ENCODE measurements around the gene EDEM3.
"Not testable (repeated sequence)": the region's sequence is repeated elsewhere in the genome, so short reads cannot be mapped to it uniquely, and the experiment has no call there.

Gene EDEM3

DNA sequence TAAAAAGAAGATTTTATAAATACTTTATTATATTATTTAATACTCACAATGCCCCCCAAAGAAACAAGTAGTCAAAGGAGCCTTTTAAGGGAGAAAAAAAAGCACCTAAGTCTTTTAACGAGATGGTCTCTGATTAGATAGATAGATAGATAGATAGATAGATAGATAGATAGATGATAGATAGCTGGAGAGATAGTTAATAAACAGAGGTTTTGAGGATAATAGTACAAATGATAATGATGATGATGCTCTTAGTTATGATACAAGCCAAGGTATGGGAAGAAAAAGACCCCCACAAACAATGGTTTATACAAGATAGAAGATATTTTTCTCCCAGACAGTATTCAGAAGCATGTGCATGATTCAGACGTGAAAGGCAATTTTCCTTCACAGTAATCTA, 14.6 kb upstream of the EDEM3 start:
- TF ChIP-seq, protein P1, sequence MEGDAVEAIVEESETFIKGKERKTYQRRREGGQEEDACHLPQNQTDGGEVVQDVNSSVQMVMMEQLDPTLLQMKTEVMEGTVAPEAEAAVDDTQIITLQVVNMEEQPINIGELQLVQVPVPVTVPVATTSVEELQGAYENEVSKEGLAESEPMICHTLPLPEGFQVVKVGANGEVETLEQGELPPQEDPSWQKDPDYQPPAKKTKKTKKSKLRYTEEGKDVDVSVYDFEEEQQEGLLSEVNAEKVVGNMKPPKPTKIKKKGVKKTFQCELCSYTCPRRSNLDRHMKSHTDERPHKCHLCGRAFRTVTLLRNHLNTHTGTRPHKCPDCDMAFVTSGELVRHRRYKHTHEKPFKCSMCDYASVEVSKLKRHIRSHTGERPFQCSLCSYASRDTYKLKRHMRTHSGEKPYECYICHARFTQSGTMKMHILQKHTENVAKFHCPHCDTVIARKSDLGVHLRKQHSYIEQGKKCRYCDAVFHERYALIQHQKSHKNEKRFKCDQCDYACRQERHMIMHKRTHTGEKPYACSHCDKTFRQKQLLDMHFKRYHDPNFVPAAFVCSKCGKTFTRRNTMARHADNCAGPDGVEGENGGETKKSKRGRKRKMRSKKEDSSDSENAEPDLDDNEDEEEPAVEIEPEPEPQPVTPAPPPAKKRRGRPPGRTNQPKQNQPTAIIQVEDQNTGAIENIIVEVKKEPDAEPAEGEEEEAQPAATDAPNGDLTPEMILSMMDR (IDR thresholded peaks at IDR 0.05; ENCODE audit: insufficient read depth, low read depth, low read length, missing control alignments), result no peak
- DNase-seq (ENCODE audit: low read depth), result no peak
- H3K4me3 ChIP-seq (ENCODE audit: low read length), result no peak overlapping the region

DNA sequence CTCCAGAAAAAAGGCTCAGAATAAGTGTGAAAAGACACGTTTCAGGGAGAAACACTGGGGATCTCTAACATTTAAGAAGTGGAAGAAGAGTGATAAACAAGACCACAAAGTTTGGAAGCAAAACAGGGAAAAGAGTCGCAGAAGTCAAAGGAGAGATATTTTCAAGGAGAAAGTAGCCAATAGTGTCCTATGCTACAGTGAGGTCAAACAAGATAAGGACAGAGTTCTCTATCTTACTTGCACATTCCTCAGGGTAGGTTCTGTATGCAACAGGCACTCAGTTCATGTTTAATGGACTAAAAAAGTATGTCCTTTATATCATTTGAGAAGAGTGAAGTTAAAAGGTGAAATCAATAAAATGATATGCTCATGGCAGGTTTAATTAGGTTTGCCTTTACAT, 13.8 kb upstream of the EDEM3 start:
- no peak overlapping the region for H3K4me3 ChIP-seq (ENCODE audit: low read length)
- DNase-seq (ENCODE audit: low read depth), result no peak
- TF ChIP-seq, protein P1 (IDR thresholded peaks at IDR 0.05; ENCODE audit: insufficient read depth, low read depth, low read length, missing control alignments), result no peak

GRCh38 chr1:184767591-184767990, 12.9 kb upstream of the EDEM3 start:
- TF ChIP-seq, protein P1 (IDR thresholded peaks at IDR 0.05; ENCODE audit: insufficient read depth, low read depth, low read length, missing control alignments), result no peak
- H3K4me3 ChIP-seq (ENCODE audit: low read length), result no peak overlapping the region
- no peak for DNase-seq (ENCODE audit: low read depth)

GRCh38 chr1:184764483-184764882, 9.8 kb upstream of the EDEM3 start:
- TF ChIP-seq, protein P1 (IDR thresholded peaks at IDR 0.05; ENCODE audit: insufficient read depth, low read depth, low read length, missing control alignments), result no peak
- no peak for DNase-seq (ENCODE audit: low read depth)
- no peak overlapping the region for H3K4me3 ChIP-seq (ENCODE audit: low read length)

- not testable (repeated sequence) for H3K4me3 ChIP-seq (ENCODE audit: low read length); DNase-seq (ENCODE audit: low read depth)
Observed at GRCh38 chr1:184763520-184763919, 8.9 kb upstream of the EDEM3 start.

DNA sequence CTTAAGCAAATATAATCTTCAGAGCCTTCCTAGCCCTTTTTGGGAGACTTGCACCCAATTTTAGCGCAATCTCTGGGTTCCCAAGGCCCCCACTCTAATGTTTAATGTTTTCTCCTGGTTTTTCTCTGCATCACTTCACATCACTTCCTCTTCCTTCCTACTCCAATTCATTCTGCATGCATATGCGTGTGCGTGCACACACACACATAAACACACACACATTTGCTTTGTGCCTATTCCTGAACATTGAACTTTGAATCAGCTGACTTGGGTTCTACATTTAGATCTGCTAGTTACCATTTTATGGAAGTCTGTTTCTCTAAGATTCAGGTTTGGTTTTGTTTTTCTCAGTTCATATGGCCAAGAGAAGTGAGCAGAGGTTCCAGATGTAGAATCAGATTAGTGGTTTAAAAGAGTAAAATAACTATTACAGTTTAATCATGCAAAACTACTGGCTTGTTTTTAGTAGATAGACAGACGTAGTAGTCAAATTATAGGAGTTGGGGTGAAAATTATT, 7.4 kb upstream of the EDEM3 start:
- H3K4me3 ChIP-seq (ENCODE audit: low read length), result no peak overlapping the region
- TF ChIP-seq, protein P1 (IDR thresholded peaks at IDR 0.05; ENCODE audit: insufficient read depth, low read depth, low read length, missing control alignments), result no peak
- DNase-seq (ENCODE audit: low read depth), result no peak

GRCh38 chr1:184759651-184760050, 5.0 kb upstream of the EDEM3 start:
- TF ChIP-seq, protein P1 (IDR thresholded peaks at IDR 0.05; ENCODE audit: insufficient read depth, low read depth, low read length, missing control alignments), result no peak
- no peak overlapping the region for H3K4me3 ChIP-seq (ENCODE audit: low read length)

More at GRCh38 chr1:184759651-184760050, 5.0 kb upstream of the EDEM3 start:
- DNase-seq (ENCODE audit: low read depth), result no peak
